ENCODE results near the gene ZNF236. TPM values are rescaled to one million over a fixed set of nuclear protein-coding genes. Genes with fewer than 3 reads are reported as not detected.

Gene ZNF236
- total RNA-seq, 1 donor from 2014 or later: 32.5 TPM

DNA sequence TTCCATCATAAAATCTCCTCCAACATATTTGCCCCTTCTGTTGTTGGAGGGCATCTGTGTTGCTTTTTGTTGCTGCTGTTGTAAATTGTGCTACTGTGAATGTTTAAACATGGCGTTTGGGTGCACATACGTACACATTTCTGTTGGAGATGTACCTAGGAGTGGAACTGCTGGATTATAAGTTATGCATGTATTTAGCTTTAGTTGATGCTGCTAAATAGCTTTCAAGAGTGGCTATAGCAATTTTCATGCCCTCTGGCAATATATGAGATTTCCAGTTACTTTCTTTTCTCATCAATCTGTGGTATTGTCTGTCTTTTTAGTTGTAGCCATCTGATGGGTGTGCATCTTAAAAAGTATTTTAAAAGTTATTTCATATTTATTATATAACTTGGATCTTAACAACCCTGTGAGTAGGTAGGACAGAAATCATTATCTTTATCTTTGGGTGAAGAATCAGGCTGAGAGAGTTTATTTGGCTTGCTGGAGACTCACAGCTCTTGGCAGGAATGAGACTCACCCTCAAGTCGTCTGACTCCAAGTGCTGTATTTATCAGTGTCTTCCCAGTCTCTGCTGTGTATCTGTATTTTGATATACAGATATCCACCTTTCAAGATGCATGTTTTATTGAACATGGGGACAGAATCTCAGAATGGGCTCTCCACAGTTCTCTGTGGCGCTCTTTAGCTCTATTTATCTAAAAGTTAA is 16.9 kb downstream of the ZNF236 start:
- TF ChIP-seq, protein P1, sequence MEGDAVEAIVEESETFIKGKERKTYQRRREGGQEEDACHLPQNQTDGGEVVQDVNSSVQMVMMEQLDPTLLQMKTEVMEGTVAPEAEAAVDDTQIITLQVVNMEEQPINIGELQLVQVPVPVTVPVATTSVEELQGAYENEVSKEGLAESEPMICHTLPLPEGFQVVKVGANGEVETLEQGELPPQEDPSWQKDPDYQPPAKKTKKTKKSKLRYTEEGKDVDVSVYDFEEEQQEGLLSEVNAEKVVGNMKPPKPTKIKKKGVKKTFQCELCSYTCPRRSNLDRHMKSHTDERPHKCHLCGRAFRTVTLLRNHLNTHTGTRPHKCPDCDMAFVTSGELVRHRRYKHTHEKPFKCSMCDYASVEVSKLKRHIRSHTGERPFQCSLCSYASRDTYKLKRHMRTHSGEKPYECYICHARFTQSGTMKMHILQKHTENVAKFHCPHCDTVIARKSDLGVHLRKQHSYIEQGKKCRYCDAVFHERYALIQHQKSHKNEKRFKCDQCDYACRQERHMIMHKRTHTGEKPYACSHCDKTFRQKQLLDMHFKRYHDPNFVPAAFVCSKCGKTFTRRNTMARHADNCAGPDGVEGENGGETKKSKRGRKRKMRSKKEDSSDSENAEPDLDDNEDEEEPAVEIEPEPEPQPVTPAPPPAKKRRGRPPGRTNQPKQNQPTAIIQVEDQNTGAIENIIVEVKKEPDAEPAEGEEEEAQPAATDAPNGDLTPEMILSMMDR (IDR thresholded peaks at IDR 0.05; ENCODE audit: unreplicated experiment): no peak
- Mint-ChIP-seq H3K36me3 (ENCODE audit: insufficient read depth) (no peaks in the 10 kb centered on the region), H3K4me1 (ENCODE audit: low read depth) (peaks cover 30% of the 10 kb centered on the region), H3K27me3 (no peaks in the 10 kb centered on the region), H3K9me3 (ENCODE audit: low read depth) (no peaks in the 10 kb centered on the region), H3K27ac (peak overlapping the region; percentile 66), H3K4me3 (ENCODE audit: low read depth) (no peak overlapping the region)
- no peak for DNase-seq (ENCODE audit: low spot score, unreplicated experiment)

- Mint-ChIP-seq H3K4me3 (ENCODE audit: low read depth) (no peak overlapping the region), H3K27ac (peak overlapping the region; percentile 93), H3K9me3 (ENCODE audit: low read depth) (no peaks in the 10 kb centered on the region), H3K36me3 (ENCODE audit: insufficient read depth) (no peaks in the 10 kb centered on the region), H3K4me1 (ENCODE audit: low read depth) (peaks cover 34% of the 10 kb centered on the region), H3K27me3 (no peaks in the 10 kb centered on the region)
- TF ChIP-seq, protein P1 (IDR thresholded peaks at IDR 0.05; ENCODE audit: unreplicated experiment): no peak
- DNase-seq (ENCODE audit: low spot score, unreplicated experiment): no peak
Measured at GRCh38 chr18:76842837-76843530, 20.6 kb downstream of the ZNF236 start.

DNA sequence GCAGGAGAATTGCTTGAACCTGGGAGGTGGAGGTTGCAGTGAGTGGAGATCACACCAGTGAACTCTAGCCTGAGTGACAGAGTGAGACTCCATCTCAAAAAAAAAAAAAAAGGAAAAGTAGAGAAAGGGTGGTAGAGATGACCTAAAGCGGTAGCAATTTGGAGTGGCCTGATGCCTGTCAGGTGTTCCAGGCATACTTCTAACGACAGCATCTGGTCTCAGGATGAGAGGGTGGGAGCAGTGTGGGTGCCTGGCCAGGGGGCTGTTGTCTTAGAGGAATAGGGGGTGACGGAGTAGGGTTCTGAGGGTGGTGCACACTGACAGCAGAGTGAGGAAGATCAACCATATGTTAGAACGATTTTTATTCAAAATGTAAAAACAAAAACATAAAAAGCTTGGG is 21.8 kb downstream of the ZNF236 start:
- TF ChIP-seq, protein P1 (IDR thresholded peaks at IDR 0.05; ENCODE audit: unreplicated experiment): no peak
- peak overlapping the region; percentile 88 for H3K27ac Mint-ChIP-seq
- H3K9me3 Mint-ChIP-seq (ENCODE audit: low read depth): no peaks in the 10 kb centered on the region
- H3K36me3 Mint-ChIP-seq (ENCODE audit: insufficient read depth): no peaks in the 10 kb centered on the region
- peaks cover 32% of the 10 kb centered on the region for H3K4me1 Mint-ChIP-seq (ENCODE audit: low read depth)
- H3K4me3 Mint-ChIP-seq (ENCODE audit: low read depth): no peak overlapping the region
- H3K27me3 Mint-ChIP-seq: no peaks in the 10 kb centered on the region
- DNase-seq (ENCODE audit: low spot score, unreplicated experiment): no peak

- no peak for DNase-seq (ENCODE audit: low spot score, unreplicated experiment)
- Mint-ChIP-seq H3K4me1 (ENCODE audit: low read depth) (peaks cover 33% of the 10 kb centered on the region), H3K36me3 (ENCODE audit: insufficient read depth) (no peaks in the 10 kb centered on the region), H3K4me3 (ENCODE audit: low read depth) (no peak overlapping the region), H3K27ac (peak overlapping the region; percentile 88), H3K9me3 (ENCODE audit: low read depth) (no peaks in the 10 kb centered on the region), H3K27me3 (no peaks in the 10 kb centered on the region)
- TF ChIP-seq, protein P1 (IDR thresholded peaks at IDR 0.05; ENCODE audit: unreplicated experiment): no peak
Measured at GRCh38 chr18:76844742-76845477, 22.6 kb downstream of the ZNF236 start.

DNA sequence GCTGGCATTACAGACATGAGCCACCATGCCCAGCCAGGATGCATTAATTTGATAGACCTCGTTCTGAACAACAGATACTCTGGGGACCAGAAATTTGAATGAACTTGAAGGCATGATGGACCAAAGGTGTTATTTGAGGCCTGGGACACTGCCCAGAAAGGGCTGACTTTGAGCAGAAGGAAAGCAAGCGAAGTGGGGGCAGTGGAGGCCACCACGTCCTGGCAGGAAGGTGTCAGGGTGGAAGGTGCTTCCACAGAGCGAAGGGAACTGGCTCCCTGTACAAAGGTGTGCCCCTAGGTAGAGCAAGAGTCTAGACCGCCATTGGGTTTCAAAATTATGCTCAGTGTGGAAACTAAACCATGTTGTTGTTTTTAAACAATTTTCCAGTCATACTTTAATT is 23.9 kb downstream of the ZNF236 start:
- Mint-ChIP-seq H3K9me3 (ENCODE audit: low read depth) (no peaks in the 10 kb centered on the region), H3K4me3 (ENCODE audit: low read depth) (no peak overlapping the region), H3K27me3 (no peaks in the 10 kb centered on the region), H3K36me3 (ENCODE audit: insufficient read depth) (no peaks in the 10 kb centered on the region), H3K27ac (no peak overlapping the region), H3K4me1 (ENCODE audit: low read depth) (peaks cover 30% of the 10 kb centered on the region)
- DNase-seq (ENCODE audit: low spot score, unreplicated experiment): no peak
- TF ChIP-seq, protein P1 (IDR thresholded peaks at IDR 0.05; ENCODE audit: unreplicated experiment): no peak

All from progenitor cell of endocrine pancreas (in vitro differentiated cells).